NK-92 (cell line): ENCODE results near the gene IQCF6.
"Not testable (repeated sequence)": the region's sequence is repeated elsewhere in the genome, so short reads cannot be mapped to it uniquely, and the experiment has no call there.

Experiments used
- DNase-seq: peaks from one replicate; lab custom pipeline; 2025; ENCODE audit not compliant: unreplicated experiment; lab: John Stamatoyannopoulos, UW

The IQCF6 gene

DNA sequence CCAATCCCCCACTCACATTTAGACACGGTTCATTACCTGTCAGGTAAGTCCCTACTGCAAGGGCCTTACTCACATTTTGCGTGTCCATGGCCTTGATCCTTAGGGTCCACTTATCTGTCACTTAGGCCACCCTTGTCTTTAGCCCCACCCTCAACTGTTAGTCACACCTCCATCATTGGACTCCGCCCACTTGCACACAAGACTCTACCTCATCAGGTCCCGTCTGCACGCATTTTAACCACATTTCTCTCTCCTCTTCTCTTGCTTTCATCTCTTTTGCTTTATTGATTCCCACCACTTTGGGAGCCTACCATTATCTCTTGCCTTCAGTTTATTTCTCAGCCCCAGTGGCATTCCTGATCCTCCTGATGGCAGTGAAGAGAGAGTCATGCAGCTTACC, at the start of gene IQCF6:
Gene IQCF6, minus strand, starts transcription at position 101 of the 400 bp plus-strand sequence. Its CDS starts 13 bp downstream, at position 88.
- no peak for DNase-seq

DNA sequence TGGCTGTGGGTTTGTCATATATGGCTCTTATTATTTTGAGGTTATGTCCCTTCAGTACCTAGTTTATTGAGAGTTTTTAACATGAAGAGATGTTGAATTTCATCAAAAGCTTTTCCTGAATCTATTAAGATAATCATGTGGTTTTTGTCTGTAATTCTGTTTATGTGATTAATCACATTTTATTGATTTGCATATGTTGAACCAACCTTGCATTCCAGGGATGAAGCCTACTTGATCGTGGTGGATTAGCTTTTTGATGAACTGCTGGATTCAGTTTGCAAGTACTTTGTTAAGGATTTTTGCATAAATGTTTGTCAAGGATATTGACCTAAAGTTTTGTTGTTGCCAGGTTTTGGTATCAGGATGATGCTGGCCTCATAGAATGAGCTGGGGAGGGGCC, 49.3 kb upstream of the IQCF6 start:
- DNase-seq, result no peak

DNA sequence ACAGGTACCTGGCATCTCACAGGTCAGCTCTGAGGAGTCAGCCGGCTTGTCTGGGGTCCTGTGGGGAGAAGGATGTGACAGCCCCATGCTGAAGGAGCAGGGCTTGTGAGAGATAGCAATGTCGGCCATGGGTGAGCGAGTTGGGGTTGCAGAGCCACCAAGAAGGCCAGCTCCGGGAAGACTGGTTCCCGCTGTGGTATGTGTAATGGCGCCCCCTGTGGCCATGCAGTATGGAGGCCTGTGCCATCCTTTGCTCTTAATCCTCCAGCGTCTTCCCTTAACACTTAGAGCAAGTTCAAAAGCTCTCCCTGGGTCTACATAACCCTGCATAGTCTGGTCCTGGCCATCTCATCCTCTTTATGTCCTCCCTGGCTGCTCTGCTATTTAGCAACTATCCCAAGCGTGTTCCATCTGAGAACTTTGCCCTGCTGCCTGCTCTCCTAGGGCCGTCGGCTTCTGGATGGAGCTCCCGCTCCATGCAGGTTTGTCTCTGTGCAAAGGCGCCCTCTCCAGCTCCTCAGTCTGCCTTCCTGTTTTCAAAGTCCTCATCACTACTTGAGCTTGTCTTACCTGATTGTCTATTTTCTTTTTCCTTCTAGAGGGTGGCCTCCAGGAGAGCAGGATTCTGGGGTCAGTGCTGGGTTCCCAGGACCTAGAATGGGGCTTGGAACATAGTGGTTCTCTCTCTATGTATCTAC, 40.8 kb upstream of the IQCF6 start:
- no peak for DNase-seq

DNA sequence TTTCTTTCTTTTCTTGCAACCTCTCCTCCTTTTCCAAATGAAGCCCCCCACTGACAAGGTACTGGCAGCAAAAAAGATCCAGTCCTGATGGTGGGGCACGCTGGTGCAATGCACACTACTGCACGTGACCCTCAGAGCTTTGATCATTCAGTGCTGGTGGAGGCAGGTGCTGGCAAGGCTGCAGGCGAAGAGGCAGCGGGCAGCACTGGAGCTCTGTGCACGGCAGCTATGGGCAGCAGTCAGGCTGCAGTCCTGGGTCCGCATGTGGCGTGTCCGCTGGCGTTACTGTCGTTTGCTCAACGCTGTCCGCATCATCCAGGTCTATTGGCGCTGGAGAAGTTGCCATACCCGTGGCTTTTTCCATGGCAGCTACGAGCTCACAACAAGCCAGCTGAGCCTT, 40.1 kb upstream of the IQCF6 start:
- no peak for DNase-seq

DNA sequence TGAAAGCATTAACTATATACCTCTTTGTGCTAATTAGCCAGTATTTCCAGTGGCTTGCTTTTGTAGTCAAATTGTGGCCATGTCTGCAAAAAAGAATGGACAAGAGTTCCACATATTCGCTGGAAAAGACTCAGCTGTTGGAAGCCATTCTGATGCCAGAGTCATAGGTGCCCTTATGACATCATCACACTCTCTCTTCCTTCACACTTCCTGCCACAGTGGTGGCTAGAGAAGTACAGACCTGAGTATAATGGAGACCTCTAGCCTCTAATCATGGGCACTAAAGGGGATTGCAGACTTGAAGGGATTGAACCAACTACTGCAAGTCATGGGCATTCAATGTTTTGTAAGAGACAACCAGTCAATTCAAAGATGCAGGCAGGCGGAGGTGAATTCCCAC, 38.3 kb upstream of the IQCF6 start:
- no peak for DNase-seq

DNA sequence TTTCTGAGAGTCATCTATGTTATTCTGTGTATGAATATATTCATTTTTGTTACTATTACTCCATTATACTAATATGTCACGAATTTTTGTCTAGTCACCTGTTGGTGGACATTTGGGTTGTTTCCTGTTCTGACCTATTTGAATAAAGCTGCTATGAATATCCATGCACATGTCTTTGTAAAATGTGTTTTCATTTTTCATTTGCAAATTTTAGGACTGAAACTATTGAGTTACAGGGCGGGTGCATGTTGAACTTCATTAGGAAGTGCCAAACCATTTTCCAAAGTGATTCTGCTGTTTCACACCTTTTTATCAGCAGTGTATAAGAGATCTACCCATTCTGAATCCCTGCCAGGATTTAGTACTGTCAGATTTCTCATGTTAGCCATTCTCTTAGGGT, 37.7 kb upstream of the IQCF6 start:
- no peak for DNase-seq

DNA sequence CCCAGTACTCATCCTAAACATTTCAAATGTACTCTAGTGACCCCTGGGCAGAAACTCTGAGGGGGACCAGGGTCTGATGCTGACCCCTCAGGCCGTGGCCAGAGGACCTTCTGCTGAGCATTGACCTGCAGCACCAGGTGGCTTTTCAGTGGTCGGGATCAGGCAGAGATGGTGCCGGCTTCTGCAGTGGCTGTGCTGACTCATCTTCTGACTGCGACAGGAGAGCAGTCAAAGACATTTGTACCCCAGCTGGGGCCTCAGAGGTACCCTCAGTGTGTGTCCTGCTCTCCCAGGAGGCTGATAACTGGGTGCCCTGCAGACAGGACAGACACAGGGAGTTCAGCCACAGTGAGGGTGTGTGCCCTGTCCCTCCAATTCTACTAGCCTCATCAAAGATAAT, 36.6 kb upstream of the IQCF6 start:
- no peak for DNase-seq

DNA sequence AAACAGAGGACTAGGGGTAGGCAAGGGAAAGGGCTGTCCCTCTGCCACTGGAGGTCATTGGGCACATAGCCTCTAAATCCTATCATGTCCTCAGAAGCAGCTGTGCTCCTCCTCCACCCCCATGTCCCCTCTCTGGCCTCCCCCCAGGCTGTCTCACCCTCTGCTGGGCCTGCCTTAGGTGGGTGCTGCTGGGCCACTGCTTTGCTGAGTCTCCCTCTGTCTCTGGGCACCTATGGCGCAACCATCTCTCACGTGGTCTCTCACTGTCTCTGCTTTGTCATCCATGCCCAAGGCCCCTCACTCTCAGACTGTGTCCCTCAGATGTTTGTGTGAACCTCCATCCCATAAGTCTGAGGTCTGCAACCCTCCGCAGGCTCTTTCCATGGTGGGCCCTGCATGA, 35.0 kb upstream of the IQCF6 start:
- DNase-seq, result no peak

DNA sequence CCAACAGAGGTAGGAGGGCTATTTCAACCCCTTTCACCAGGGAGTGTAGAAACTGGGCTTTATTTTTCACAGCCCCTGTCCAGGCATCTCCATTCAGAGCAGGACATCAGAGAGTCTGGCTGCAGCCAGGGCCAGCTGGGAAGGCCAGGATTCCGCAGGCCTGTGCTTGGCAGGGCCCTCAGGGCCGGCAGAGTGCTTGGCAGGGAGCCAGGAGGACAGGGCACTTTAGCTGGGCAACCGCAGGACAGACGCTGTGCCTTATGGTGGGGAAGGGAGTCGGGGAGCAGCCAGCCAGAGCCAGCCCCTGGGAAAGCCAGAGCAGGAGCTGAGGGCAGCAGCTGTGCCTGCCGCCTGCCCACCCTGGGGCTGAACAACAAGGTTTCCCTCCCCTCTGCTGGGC, 34.5 kb upstream of the IQCF6 start:
- no peak for DNase-seq

DNA sequence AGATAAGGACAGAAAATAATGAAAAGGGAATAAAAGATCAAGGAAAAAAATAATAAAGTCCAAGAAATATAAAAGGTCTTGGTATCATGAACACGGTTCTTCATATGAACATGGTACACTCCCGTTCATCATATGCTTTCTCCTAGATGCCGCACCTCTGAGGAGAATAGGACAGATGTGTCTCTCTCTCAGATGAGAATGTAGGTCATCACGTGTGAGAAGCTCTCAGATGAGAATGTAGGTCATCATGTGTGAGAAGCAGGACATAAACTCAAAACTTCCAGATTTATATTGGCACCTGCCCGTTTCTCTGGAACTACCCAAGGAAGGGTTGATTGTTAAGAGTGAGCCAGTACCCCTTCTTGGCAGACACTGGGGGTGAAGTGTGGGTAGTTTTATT, 29.9 kb upstream of the IQCF6 start:
- no peak for DNase-seq

DNA sequence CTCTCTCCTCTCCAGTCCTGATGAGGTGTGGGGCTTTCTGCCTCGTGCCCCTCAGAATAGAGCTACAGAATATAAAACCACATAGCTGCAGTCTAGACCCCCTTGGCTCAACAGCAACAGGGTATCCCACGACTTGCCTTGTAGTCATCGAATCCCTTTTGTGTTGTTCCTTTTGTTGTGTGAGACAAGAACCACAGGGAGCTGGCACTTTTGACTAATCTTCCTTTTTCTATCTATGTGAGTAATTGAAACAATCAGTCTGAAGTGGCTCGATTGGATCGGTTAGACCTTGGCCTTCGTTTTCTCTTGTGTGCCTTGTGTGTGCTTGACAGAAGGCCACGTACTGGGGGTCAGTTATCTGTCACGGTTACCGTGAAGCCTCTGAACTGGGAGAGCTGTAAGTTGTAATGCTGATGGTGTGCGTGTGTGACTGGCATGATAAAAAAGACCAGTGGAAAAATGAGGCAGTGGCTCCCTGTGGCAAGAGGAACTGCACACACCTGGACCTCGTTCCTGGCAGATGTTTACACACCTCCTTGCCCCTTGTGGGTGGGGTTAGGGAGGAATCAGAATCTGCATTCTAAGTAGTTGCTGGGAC, 23.2 kb upstream of the IQCF6 start:
- no peak for DNase-seq

DNA sequence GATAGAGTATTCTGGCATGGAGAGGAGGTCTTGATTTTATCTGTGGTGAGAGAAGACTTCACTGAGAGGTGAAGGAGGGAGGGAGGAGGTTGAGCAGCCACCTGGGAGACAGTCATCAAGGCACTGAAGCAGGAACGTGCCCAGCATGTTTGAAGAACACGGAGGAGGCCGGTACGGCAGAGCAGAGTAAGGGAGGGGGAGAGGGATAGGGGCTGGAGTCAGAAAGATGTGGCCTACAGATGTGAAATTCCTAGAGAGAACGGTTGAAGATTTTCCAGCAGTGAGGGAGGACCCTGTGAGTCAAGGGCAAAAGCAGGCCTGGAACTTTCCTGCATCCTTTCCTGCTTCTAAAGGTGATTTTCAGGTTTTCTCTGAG, 21.7 kb upstream of the IQCF6 start:
- no peak for DNase-seq

DNA sequence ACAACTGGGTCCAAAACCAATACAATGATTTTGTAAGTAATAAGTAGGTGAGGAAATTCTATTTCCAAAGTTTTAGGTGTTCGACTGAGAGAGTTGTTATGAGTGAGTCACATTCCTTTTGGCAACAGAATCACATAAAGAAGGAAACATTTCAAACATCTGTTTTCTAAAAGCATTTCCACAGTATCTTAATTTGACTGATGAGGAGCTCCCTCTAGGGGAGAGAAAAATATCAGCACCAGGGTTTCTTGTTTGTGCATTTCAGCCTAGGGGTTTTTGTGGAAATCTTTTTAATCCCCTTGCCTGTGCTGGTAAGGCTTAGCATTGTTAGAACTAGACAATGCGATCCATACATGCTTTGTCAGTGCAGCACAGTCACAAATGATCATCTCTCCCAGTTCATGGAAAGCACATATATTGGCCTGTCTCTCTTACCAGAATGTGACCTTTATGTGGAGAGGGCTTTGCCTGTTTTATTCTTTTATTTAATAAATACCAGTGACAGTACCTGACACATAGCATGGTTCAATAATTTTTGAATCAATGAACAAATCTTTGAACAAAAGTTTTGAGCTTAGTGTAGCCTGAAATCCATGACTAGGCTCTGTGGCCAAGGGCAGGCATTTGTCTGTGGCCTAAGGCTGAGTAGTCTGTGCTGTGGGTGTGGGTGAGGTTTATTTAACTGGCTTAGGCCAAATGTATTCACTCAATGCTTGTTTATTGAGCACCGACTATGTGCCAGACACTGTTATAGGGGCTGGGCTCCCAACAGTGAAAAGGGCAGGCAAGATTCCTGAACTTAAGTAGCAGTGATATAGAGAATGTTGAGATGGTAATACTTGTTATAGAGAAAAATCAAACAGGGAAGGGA, 21.1 kb upstream of the IQCF6 start:
- DNase-seq, result no peak

DNA sequence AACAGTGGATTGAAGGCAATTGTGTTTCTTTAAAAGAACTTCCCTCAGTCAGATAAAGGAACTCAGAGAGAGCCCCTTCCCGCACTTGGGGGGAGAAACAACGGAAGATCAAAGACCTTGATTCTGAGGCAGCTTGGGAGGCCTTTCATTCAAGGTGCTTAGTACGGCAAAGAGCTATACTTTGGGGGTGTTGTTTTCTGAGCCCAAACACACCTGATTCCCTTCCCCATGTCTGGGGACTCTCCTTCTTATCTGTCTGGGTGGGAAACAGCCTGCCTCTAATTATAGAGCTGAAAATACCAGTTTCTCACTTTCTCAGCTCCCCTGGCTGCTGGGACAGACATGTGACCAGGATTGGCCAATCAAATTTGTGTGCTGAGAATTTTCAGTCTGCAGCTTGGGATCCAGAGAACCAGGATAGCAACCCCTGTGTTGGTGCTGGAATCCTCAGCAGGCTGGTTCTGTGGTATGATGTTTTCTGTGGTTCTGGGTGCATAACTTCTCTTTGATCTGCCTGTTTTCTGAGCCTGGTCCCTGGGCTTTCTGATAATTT, 19.4 kb upstream of the IQCF6 start:
- DNase-seq, result no peak

DNA sequence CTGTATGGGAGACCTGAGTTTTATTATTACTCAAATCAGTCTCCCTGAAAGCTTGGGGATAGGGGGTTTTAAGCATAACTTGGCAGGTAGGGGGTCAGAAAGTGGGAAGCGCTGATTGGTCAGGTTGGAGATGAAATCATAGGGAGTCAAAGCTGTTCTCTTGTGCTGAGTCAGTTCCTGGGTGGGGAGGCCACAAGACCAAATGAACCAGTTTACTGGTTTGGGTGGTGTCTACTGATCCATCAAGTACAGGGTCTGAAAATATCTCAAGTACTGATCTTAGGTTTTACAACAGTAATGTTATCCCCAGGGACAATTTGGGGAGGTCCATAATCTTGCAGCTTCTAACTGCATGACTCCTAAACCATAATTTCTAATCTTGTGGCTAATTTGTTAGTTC, 17.8 kb upstream of the IQCF6 start:
- DNase-seq, result no peak

DNA sequence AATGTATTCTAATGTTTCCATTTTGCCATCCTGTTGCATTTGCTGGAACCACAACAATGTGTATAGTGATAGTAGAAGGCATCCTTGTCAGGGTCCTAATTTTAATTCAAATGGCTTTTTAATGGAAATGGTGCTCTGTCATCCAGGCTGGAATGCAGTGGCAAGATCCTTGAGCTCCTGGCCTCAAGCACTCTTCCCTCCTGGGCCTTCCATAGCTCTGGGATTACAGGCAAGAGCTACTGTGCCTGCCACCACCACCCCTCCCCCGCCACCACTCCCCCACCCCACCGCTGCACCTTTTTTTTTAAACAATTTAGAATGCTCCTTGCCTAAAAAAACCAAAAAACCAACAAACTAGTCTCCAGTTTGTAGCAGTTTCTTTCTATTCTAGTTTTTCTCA, 15.2 kb upstream of the IQCF6 start:
- DNase-seq, result no peak

DNA sequence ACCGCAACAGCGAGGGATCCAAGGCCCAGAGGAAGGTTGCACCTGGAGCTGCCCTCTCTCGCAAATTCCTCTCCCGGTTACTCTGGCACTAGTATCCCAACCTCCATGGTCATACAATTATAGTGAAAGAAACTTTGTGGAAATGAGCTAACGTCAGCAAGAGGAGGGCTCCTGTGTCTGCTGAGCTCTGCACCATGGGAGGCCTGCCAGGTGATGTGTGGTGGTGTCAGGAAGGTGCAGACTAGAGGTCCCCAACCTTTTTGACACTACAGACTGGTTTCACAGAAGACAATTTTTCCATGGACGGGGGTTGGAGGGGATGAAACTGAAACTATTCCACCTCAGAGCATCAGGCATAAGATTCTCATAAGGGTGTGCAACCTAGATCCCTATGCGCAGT, 13.2 kb upstream of the IQCF6 start:
- no peak for DNase-seq

DNA sequence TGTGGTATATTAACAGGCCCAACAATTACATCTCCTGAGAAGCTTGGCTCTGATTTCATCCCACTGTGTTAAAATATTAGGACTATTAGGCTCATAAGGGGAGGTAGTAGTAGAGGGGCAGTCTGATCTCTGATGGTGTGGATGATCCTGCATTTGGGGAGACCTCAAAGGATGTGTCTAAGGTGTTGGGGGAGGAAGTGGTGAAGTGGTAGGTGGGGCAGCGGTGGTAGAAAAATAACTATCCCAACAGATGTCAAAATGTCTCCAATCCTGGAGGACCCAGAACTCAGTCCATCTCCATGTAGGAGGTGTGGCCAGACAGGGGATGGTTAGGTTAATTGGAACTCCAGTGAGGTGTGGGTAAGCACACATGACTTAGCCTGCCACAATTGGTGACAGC, 10.4 kb upstream of the IQCF6 start:
- DNase-seq, result no peak

DNA sequence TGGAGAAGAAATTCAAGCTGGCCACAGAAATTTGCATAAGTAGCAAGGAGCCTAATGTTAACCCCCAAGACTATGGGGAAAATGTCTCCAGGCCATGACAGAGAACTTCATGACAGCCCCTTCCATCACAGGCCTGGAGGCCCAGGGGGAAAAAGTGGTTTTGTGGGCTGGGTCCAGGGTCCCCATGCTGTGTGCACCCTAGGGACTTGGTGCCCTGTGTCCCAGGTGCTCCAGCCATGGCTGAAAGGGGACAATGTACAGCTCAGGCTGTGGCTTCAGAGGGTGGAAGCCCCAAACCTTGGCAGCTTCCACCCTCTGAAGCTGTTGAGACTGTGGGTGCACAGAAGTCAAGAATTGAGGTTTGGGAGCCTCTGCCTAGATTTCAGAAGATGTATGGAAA, 8.5 kb upstream of the IQCF6 start:
- DNase-seq, result not testable (repeated sequence)

DNA sequence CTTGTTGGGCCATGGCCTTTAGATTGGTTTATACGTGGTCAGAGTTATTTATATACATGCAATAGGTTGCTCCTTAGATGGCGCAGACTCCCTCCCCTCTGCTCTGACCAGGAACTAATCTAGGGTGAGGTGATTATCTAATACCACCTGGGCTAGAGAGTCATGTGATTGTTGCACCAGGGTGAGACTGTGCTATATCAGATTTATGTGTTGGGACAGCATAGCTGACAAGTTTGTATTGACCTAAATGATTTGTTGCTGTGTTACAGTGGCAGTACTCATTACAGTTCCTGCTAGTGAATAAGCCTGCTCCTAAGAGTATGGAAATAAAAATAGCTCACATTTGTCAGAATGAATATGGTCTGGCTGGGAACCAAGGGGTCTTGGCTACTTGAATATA, 7.2 kb upstream of the IQCF6 start:
- no peak for DNase-seq

DNA sequence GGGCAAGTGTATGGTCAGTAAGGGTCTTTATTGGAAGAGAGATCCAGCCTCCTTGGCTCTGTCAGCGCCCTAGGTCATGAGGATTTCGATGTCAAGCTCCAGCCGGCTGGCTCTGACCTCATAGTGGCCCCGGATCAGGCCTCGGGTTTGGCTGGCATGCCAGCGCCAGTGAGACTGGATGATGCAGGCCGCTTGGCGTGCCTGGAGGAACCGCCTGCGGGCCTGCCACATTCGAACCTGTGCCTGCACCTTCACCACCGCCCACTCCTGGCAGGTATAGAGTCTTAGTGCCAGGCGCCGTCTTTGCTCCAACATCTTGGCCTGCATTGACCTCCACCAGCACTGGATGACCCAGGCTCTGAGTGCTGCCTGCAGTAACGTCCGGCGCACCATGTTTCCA, 483 bp downstream of the IQCF6 start:
- DNase-seq, result no peak

DNA sequence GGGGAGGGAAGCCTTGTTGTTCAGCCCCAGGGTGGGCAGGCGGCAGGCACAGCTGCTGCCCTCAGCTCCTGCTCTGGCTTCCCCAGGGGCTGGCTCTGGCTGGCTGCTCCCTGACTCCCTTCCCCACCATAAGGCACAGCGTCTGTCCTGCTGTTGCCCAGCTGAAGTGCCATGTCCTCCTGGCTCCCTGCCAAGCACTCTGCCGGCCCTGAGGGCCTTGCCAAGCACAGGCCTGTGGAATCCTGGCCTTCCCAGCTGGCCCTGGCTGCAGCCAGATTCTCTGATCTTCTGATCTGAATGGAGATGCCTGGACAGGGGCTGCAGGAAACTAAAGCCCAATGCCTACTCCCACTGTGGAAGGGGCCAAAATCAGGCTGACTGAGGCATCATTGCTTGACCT, 1.1 kb downstream of the IQCF6 start:
- DNase-seq, result no peak
